Stimulated activated CD4-positive, alpha-beta T cell treated with anti-CD3 and anti-CD28 coated beads, Interleukin-1b, Interleukin-23, amount 100 ng/mL, for 48 hours (primary cell): ENCODE data around the gene NPAS1.

Source experiments
- DNase-seq: peaks from one replicate; pipeline ENCODE4 v3.0.0-alpha.2; 2020

The NPAS1 gene

GRCh38 chr19:47089767-47090350 is 70.2 kb downstream of the NPAS1 start:
- no peak for DNase-seq

- no peak for DNase-seq
Measured at GRCh38 chr19:47093254-47093653, 73.6 kb downstream of the NPAS1 start.

GRCh38 chr19:47093841-47094240 is 74.2 kb downstream of the NPAS1 start:
- DNase-seq = peak; percentile 61

GRCh38 chr19:47094557-47095475 is 75.2 kb downstream of the NPAS1 start:
- DNase-seq = peak; percentile 63
